ENCODE data around the gene PCP4.

DNA sequence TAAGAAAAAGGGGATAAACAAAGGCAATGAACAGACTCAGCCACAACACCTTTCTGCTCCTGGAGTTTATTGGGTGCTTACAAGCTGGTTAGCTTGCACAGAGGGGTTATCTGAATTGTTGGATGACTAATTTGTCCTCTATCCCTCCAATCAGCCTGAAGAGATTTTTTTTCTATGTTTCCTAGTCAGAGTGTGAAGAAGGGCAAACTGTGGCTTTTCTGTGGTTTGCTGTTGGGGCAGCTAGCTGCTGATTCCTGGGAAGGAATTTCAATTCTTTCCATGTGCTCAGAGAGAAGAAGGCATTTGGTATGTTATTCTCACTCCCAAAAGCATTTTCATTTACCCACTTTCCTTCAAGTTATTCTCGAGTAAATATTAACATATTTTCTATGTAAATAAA lies 48.6 kb downstream of the PCP4 start:
- TF ChIP-seq EZH2 (IDR thresholded peaks at IDR 0.05) (no peak), POLR2AphosphoS5 (IDR thresholded peaks at IDR 0.05; ENCODE audit: borderline replicate concordance, low read depth, low read length) (no peak), FOXP2 (optimal IDR thresholded peaks at IDR 0.05; ENCODE audit: control extremely low read depth, extremely low read length, insufficient read depth) (no peak)
